GM23338 (cell line): ENCODE data around the gene CLCN2. TPM values are rescaled to one million over a fixed set of nuclear protein-coding genes. Genes with fewer than 3 reads are reported as not detected.

Experiments used
- ATAC-seq: fragments of 200-7000 bp; cut with Tn5 transposase; 3 replicates; pipeline ENCODE4 v1.9.1; 2020
- DNase-seq: peaks from one replicate; pipeline ENCODE4 v3.0.0-alpha.2; 2015; ENCODE audit warnings: low spot score
- H2AFZ ChIP-seq: fragments of 200-600 bp; sonication (generic); 2 replicates; pipeline ENCODE4 v1.8.0; 2016; ENCODE audit warnings: antibody characterized with exemption, mild to moderate bottlenecking, moderate library complexity
- H3F3A ChIP-seq: fragments of 200-600 bp; sonication (generic); replicated peaks from 2 replicates; pipeline ENCODE4 v1.8.0; 2017; ENCODE audit warnings: antibody characterized with exemption, mixed run types, low read depth
- H3K27ac ChIP-seq: fragments of 200-600 bp; sonication (generic); 2 replicates; pipeline ENCODE4 v1.6.1; 2016; ENCODE audit warnings: low read depth
- H3K27me3 ChIP-seq: fragments of 200-600 bp; sonication (generic); 2 replicates; pipeline ENCODE4 v1.8.0; 2016; ENCODE audit warnings: mild to moderate bottlenecking, mixed run types, moderate library complexity; ENCODE audit not compliant: insufficient read depth
- H3K36me3 ChIP-seq: fragments of 200-600 bp; sonication (generic); 2 replicates; pipeline ENCODE4 v1.8.0; 2016; ENCODE audit warnings: mild to moderate bottlenecking; ENCODE audit not compliant: insufficient read depth
- H3K4me1 ChIP-seq: fragments of 200-600 bp; sonication (generic); 2 replicates; pipeline ENCODE4 v1.8.0; 2016; ENCODE audit warnings: mild to moderate bottlenecking, moderate library complexity; ENCODE audit not compliant: insufficient read depth
- H3K4me2 ChIP-seq: fragments of 200-600 bp; sonication (generic); 2 replicates; pipeline ENCODE4 v1.7.1; 2017; ENCODE audit warnings: mixed run types
- H3K4me3 ChIP-seq: fragments of 200-600 bp; sonication (generic); 2 replicates; pipeline ENCODE4 v1.6.1; 2016; ENCODE audit warnings: mixed run types
- H3K79me2 ChIP-seq: fragments of 200-600 bp; sonication (generic); replicated peaks from 2 replicates; pipeline ENCODE4 v1.8.0; 2017; ENCODE audit warnings: mild to moderate bottlenecking; ENCODE audit not compliant: insufficient read depth
- H3K9me2 ChIP-seq: fragments of 200-600 bp; sonication (generic); 2 replicates; pipeline ENCODE4 v1.8.0; 2017; ENCODE audit not compliant: insufficient read depth
- H4K20me1 ChIP-seq: fragments of 200-600 bp; sonication (generic); replicated peaks from 2 replicates; pipeline ENCODE4 v1.8.0; 2017; ENCODE audit warnings: mild to moderate bottlenecking; ENCODE audit not compliant: insufficient read depth
- H3K27ac Mint-ChIP-seq: 2 replicates; pipeline ENCODE4 v1.8.0; 2020; ENCODE audit warnings: inconsistent platforms, mild to moderate bottlenecking, moderate library complexity, mixed read lengths
- H3K27me3 Mint-ChIP-seq: 3 replicates; pipeline ENCODE4 v1.8.0; 2022; ENCODE audit warnings: low read depth, mild to moderate bottlenecking, moderate library complexity, mixed read lengths, inconsistent platforms; ENCODE audit not compliant: insufficient read depth, poor library complexity
- H3K36me3 Mint-ChIP-seq: 3 replicates; pipeline ENCODE4 v1.8.0; 2021; ENCODE audit warnings: low read depth, mild to moderate bottlenecking, inconsistent platforms, moderate library complexity, mixed read lengths
- H3K4me1 Mint-ChIP-seq: 3 replicates; pipeline ENCODE4 v1.8.0; 2020; ENCODE audit warnings: mild to moderate bottlenecking, inconsistent platforms, mixed read lengths
- H3K4me3 Mint-ChIP-seq: 3 replicates; pipeline ENCODE4 v1.8.0; 2021; ENCODE audit warnings: moderate library complexity, mild to moderate bottlenecking, inconsistent platforms, mixed read lengths
- H3K9me3 Mint-ChIP-seq: 3 replicates; pipeline ENCODE4 v1.8.0; 2020; ENCODE audit warnings: moderate library complexity, mild to moderate bottlenecking, inconsistent platforms, mixed read lengths
- CREB1 ChIP-seq: fragments of 250-450 bp; sonication (Bioruptor Pico); IDR thresholded peaks from 2 replicates; pipeline ENCODE4 v1.5.0; 2020; ENCODE audit warnings: low read depth, mild to moderate bottlenecking, moderate library complexity
- EZH2 ChIP-seq: fragments of 200-600 bp; sonication (generic); IDR thresholded peaks from one replicate; pipeline ENCODE4 v1.8.0; 2017; ENCODE audit warnings: antibody characterized with exemption, mild to moderate bottlenecking, low read depth; ENCODE audit not compliant: unreplicated experiment
- POLR2AphosphoS5 ChIP-seq: IDR thresholded peaks from 2 replicates; pipeline ENCODE4 v1.6.1; 2016; ENCODE audit warnings: antibody characterized with exemption, low read depth
- STAT1 ChIP-seq: IDR thresholded peaks from one replicate; pipeline ENCODE4 v1.6.1; 2016; ENCODE audit warnings: antibody characterized with exemption; ENCODE audit not compliant: unreplicated experiment
- polyA plus RNA-seq: library from polyadenylated mRNA; unstranded; fragments of >200 nt; fragmentation: Nextera tagmentation; extraction: Ambion mirVana; gene quantifications from 2 replicates; pipeline ENCODE4 v1.2.1, GENCODE V29; 2016
- total RNA-seq: library from RNA; depleted of rRNA; stranded (reverse); fragments of >200 nt; shearing (Covaris generic); gene quantifications from 2 replicates; pipeline ENCODE4 v1.2.3, GENCODE V29; 2014
- TF ChIP-seq, protein P1 (sequence below): fragments of 250-450 bp; sonication (Bioruptor Pico); IDR thresholded peaks from 2 replicates; pipeline ENCODE4 v1.5.0; 2020; ENCODE audit warnings: mild to moderate bottlenecking, moderate library complexity
- TF ChIP-seq, protein P2 (sequence below): IDR thresholded peaks from 2 replicates; pipeline ENCODE4 v1.6.1; 2016; ENCODE audit warnings: antibody characterized with exemption
- TF ChIP-seq, protein P3 (sequence below): IDR thresholded peaks from one replicate; pipeline ENCODE4 v1.6.1; 2018; ENCODE audit warnings: antibody characterized with exemption; ENCODE audit not compliant: unreplicated experiment
- TF ChIP-seq, protein P4 (sequence below), 2 experiments: fragments of 200-600 bp in 1 of 2; sonication (generic) in 1 of 2; conservative IDR thresholded peaks; 2 replicates each; pipeline versions ENCODE4 v1.5.1 to v1.6.1; 2016 to 2017; ENCODE audit warnings: antibody characterized with exemption in 2 of 2, low read depth in 2 of 2, mild to moderate bottlenecking in 2 of 2, moderate library complexity in 1 of 2

Gene CLCN2
- total and polyA plus RNA-seq, 2 experiments from 2014 or later: 7.0 to 9.2 TPM

DNA sequence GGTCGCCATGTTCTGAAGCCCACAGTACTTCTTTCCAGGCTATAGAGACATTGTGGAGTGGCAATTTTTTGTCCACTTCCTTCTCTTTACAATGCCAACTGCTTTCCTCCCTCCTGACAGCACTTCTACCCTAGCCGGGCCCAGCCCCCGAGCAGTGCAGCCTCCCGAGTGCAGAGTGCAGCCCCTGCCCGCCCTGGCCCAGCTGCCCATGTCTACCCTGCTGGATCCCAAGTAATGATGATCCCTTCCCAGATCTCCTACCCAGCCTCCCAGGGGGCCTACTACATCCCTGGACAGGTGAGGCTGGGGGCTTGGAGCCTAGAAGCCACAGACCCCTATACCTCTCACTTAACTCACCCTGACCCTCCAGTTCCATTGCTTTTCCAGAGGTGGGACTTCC lies 44.2 kb downstream of the CLCN2 start:
- Histone ChIP-seq H4K20me1 (peaks cover 54% of the 10 kb centered on the region), H3K4me1 (peaks cover 11% of the 10 kb centered on the region), H3K79me2 (peaks cover 71% of the 10 kb centered on the region), H3K4me2 (no peak overlapping the region; the same call in none of the 2 replicates), H3K36me3 (peaks cover 39% of the 10 kb centered on the region), H3K9me2 (no peaks in the 10 kb centered on the region), H3K27ac (peak overlapping the region; percentile 59; the same call in 1 of the 2 replicates), H3F3A (peaks cover 8% of the 10 kb centered on the region; the same call in 1 of the 2 replicates), H3K4me3 (no peak overlapping the region; the same call in 1 of the 2 replicates), H3K27me3 (no peaks in the 10 kb centered on the region), H2AFZ (no peak overlapping the region)
- TF ChIP-seq, protein P1, sequence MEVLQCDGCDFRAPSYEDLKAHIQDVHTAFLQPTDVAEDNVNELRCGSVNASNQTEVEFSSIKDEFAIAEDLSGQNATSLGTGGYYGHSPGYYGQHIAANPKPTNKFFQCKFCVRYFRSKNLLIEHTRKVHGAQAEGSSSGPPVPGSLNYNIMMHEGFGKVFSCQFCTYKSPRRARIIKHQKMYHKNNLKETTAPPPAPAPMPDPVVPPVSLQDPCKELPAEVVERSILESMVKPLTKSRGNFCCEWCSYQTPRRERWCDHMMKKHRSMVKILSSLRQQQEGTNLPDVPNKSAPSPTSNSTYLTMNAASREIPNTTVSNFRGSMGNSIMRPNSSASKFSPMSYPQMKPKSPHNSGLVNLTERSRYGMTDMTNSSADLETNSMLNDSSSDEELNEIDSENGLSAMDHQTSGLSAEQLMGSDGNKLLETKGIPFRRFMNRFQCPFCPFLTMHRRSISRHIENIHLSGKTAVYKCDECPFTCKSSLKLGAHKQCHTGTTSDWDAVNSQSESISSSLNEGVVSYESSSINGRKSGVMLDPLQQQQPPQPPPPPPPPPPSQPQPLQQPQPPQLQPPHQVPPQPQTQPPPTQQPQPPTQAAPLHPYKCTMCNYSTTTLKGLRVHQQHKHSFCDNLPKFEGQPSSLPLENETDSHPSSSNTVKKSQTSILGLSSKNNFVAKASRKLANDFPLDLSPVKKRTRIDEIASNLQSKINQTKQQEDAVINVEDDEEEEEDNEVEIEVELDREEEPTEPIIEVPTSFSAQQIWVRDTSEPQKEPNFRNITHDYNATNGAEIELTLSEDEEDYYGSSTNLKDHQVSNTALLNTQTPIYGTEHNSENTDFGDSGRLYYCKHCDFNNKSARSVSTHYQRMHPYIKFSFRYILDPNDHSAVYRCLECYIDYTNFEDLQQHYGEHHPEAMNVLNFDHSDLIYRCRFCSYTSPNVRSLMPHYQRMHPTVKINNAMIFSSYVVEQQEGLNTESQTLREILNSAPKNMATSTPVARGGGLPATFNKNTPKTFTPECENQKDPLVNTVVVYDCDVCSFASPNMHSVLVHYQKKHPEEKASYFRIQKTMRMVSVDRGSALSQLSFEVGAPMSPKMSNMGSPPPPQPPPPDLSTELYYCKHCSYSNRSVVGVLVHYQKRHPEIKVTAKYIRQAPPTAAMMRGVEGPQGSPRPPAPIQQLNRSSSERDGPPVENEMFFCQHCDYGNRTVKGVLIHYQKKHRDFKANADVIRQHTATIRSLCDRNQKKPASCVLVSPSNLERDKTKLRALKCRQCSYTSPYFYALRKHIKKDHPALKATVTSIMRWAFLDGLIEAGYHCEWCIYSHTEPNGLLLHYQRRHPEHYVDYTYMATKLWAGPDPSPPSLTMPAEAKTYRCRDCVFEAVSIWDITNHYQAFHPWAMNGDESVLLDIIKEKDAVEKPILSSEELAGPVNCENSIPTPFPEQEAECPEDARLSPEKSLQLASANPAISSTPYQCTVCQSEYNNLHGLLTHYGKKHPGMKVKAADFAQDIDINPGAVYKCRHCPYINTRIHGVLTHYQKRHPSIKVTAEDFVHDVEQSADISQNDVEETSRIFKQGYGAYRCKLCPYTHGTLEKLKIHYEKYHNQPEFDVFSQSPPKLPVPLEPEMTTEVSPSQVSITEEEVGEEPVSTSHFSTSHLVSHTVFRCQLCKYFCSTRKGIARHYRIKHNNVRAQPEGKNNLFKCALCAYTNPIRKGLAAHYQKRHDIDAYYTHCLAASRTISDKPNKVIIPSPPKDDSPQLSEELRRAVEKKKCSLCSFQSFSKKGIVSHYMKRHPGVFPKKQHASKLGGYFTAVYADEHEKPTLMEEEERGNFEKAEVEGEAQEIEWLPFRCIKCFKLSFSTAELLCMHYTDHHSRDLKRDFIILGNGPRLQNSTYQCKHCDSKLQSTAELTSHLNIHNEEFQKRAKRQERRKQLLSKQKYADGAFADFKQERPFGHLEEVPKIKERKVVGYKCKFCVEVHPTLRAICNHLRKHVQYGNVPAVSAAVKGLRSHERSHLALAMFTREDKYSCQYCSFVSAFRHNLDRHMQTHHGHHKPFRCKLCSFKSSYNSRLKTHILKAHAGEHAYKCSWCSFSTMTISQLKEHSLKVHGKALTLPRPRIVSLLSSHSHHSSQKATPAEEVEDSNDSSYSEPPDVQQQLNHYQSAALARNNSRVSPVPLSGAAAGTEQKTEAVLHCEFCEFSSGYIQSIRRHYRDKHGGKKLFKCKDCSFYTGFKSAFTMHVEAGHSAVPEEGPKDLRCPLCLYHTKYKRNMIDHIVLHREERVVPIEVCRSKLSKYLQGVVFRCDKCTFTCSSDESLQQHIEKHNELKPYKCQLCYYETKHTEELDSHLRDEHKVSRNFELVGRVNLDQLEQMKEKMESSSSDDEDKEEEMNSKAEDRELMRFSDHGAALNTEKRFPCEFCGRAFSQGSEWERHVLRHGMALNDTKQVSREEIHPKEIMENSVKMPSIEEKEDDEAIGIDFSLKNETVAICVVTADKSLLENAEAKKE (CRISPR knock-in tag): no peak
- TF ChIP-seq CREB1 (CRISPR knock-in tag): no peak
- no peak for TF ChIP-seq EZH2
- no peak for TF ChIP-seq POLR2AphosphoS5
- peak overlapping the region; percentile 92 for H3K4me3 Mint-ChIP-seq
- H3K36me3 Mint-ChIP-seq: peaks cover 63% of the 10 kb centered on the region
- ATAC-seq (no peak), DNase-seq (no peak)
- H3K4me1 Mint-ChIP-seq: peaks cover 29% of the 10 kb centered on the region
- H3K27ac Mint-ChIP-seq: peak overlapping the region; percentile 83; the same call in 1 of the 2 replicates
- H3K27me3 Mint-ChIP-seq: peaks cover 22% of the 10 kb centered on the region
- H3K9me3 Mint-ChIP-seq: no peaks in the 10 kb centered on the region

DNA sequence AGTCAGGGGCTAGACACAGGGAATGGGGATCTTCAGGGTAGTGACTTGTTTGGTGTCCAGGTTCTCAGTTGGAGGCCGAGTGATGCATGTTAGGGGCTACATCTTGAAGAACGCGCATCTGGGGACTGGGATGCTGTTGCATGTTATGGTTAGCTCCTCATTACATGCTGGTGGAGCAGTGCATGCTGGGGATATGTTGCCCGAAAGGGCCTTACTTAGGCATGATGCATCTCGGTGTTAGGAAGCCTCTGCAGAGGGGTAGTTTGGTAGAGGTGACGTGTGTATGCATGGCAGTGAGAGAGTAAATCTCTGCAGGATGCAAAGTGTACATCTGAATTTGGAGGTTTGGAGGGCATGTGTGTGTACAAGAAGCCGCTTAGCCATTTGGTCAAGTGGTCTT lies 44.6 kb downstream of the CLCN2 start:
- peak overlapping the region; percentile 26; the same call in 1 of the 2 replicates for H3K27ac Mint-ChIP-seq
- peaks cover 59% of the 10 kb centered on the region for H3K36me3 Mint-ChIP-seq
- no peak for DNase-seq
- TF ChIP-seq STAT1: no peak
- TF ChIP-seq, protein P2, sequence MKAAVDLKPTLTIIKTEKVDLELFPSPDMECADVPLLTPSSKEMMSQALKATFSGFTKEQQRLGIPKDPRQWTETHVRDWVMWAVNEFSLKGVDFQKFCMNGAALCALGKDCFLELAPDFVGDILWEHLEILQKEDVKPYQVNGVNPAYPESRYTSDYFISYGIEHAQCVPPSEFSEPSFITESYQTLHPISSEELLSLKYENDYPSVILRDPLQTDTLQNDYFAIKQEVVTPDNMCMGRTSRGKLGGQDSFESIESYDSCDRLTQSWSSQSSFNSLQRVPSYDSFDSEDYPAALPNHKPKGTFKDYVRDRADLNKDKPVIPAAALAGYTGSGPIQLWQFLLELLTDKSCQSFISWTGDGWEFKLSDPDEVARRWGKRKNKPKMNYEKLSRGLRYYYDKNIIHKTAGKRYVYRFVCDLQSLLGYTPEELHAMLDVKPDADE: no peak
- TF ChIP-seq, protein P3, sequence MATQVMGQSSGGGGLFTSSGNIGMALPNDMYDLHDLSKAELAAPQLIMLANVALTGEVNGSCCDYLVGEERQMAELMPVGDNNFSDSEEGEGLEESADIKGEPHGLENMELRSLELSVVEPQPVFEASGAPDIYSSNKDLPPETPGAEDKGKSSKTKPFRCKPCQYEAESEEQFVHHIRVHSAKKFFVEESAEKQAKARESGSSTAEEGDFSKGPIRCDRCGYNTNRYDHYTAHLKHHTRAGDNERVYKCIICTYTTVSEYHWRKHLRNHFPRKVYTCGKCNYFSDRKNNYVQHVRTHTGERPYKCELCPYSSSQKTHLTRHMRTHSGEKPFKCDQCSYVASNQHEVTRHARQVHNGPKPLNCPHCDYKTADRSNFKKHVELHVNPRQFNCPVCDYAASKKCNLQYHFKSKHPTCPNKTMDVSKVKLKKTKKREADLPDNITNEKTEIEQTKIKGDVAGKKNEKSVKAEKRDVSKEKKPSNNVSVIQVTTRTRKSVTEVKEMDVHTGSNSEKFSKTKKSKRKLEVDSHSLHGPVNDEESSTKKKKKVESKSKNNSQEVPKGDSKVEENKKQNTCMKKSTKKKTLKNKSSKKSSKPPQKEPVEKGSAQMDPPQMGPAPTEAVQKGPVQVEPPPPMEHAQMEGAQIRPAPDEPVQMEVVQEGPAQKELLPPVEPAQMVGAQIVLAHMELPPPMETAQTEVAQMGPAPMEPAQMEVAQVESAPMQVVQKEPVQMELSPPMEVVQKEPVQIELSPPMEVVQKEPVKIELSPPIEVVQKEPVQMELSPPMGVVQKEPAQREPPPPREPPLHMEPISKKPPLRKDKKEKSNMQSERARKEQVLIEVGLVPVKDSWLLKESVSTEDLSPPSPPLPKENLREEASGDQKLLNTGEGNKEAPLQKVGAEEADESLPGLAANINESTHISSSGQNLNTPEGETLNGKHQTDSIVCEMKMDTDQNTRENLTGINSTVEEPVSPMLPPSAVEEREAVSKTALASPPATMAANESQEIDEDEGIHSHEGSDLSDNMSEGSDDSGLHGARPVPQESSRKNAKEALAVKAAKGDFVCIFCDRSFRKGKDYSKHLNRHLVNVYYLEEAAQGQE: no peak
- no peak for TF ChIP-seq POLR2AphosphoS5
- no peak for TF ChIP-seq CREB1 (CRISPR knock-in tag)
- TF ChIP-seq, protein P4, sequence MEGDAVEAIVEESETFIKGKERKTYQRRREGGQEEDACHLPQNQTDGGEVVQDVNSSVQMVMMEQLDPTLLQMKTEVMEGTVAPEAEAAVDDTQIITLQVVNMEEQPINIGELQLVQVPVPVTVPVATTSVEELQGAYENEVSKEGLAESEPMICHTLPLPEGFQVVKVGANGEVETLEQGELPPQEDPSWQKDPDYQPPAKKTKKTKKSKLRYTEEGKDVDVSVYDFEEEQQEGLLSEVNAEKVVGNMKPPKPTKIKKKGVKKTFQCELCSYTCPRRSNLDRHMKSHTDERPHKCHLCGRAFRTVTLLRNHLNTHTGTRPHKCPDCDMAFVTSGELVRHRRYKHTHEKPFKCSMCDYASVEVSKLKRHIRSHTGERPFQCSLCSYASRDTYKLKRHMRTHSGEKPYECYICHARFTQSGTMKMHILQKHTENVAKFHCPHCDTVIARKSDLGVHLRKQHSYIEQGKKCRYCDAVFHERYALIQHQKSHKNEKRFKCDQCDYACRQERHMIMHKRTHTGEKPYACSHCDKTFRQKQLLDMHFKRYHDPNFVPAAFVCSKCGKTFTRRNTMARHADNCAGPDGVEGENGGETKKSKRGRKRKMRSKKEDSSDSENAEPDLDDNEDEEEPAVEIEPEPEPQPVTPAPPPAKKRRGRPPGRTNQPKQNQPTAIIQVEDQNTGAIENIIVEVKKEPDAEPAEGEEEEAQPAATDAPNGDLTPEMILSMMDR (conservative IDR thresholded peaks at IDR 0.05; ENCODE audit: low read depth in 2 of 2): no peak
- TF ChIP-seq EZH2: no peak

More for the DNA sequence above, 44.6 kb downstream of the CLCN2 start:
- no peaks in the 10 kb centered on the region for H3K9me2 ChIP-seq
- peaks cover 11% of the 10 kb centered on the region for H3K4me1 ChIP-seq
- no peak overlapping the region for H2AFZ ChIP-seq
- Mint-ChIP-seq H3K4me1 (peaks cover 29% of the 10 kb centered on the region), H3K27me3 (peaks cover 22% of the 10 kb centered on the region), H3K4me3 (peak overlapping the region; percentile 92), H3K9me3 (no peaks in the 10 kb centered on the region)
- H4K20me1 ChIP-seq: peaks cover 50% of the 10 kb centered on the region
- peaks cover 35% of the 10 kb centered on the region for H3K36me3 ChIP-seq
- no peaks in the 10 kb centered on the region for H3K27me3 ChIP-seq
- no peak overlapping the region for H3K27ac ChIP-seq
- peak overlapping the region; percentile 93 for H3K4me2 ChIP-seq
- peaks cover 67% of the 10 kb centered on the region for H3K79me2 ChIP-seq
- H3F3A ChIP-seq: peaks cover 8% of the 10 kb centered on the region; the same call in 1 of the 2 replicates
- no peak for ATAC-seq
- peak overlapping the region; percentile 92 for H3K4me3 ChIP-seq
